Esophagus muscularis mucosa (tissue), 4 donors: Measurements from ENCODE around the gene HAVCR1.

Experiments
- EP300 ChIP-seq: sonication (generic); formaldehyde crosslinking; IDR thresholded peaks from one replicate; pipeline ENCODE4 v1.6.1; 2017; ENCODE audit warnings: antibody characterized with exemption
- POLR2A ChIP-seq: fragments of 450-650 bp; IDR thresholded peaks from one replicate; pipeline ENCODE4 v1.6.1; 2017; ENCODE audit warnings: antibody characterized with exemption, moderate library complexity, mild to moderate bottlenecking, low read depth
- POLR2AphosphoS5 ChIP-seq, 2 donors: sonication (generic); formaldehyde crosslinking; IDR thresholded peaks; one replicate each; pipeline ENCODE4 v1.6.1; 2017; ENCODE audit warnings: antibody characterized with exemption in 2 of 2
- TF ChIP-seq, protein P1 (sequence below), 3 experiments: fragments of 200-600 bp in 2 of 3; fragments of 450-650 bp in 1 of 3; sonication (generic) in 2 of 3; IDR thresholded peaks; one replicate each; pipeline ENCODE4 v1.5.1; 2017 to 2019; ENCODE audit warnings: antibody characterized with exemption in 3 of 3, mild to moderate bottlenecking in 2 of 3, moderate library complexity in 1 of 3

- TF ChIP-seq, protein P1, sequence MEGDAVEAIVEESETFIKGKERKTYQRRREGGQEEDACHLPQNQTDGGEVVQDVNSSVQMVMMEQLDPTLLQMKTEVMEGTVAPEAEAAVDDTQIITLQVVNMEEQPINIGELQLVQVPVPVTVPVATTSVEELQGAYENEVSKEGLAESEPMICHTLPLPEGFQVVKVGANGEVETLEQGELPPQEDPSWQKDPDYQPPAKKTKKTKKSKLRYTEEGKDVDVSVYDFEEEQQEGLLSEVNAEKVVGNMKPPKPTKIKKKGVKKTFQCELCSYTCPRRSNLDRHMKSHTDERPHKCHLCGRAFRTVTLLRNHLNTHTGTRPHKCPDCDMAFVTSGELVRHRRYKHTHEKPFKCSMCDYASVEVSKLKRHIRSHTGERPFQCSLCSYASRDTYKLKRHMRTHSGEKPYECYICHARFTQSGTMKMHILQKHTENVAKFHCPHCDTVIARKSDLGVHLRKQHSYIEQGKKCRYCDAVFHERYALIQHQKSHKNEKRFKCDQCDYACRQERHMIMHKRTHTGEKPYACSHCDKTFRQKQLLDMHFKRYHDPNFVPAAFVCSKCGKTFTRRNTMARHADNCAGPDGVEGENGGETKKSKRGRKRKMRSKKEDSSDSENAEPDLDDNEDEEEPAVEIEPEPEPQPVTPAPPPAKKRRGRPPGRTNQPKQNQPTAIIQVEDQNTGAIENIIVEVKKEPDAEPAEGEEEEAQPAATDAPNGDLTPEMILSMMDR (IDR thresholded peaks at IDR 0.05), result no peak
- TF ChIP-seq POLR2AphosphoS5 (IDR thresholded peaks at IDR 0.05), result no peak
- TF ChIP-seq POLR2A, result no peak
- TF ChIP-seq EP300, result no peak
Measured at GRCh38 chr5:157067005-157067404, 8.1 kb upstream of the HAVCR1 start.
